SJSA1 (cell line): ENCODE measurements around the gene ATP5F1E. TPM values are rescaled to one million over a fixed set of nuclear protein-coding genes. Genes with fewer than 3 reads are reported as not detected.
A peak's percentile ranks its signal among the peaks of the same experiment; 100 is the strongest.

Experiments used
- DNase-seq, 2 experiments: peaks; one replicate each; pipeline ENCODE4 v3.0.0-alpha.2; 2015 to 2020; ENCODE audit warnings: low spot score in 2 of 2, low read depth in 1 of 2
- H3K27ac ChIP-seq: fragments of 250-450 bp; sonication (Bioruptor Pico); 2 replicates; pipeline ENCODE4 v1.5.1; 2020; ENCODE audit warnings: mild to moderate bottlenecking, moderate library complexity
- H3K27me3 ChIP-seq: fragments of 250-450 bp; sonication (Bioruptor Pico); replicated peaks from 2 replicates; pipeline ENCODE4 v1.5.1; 2020; ENCODE audit warnings: mild to moderate bottlenecking, moderate library complexity
- H3K36me3 ChIP-seq: fragments of 250-450 bp; sonication (Bioruptor Pico); 2 replicates; pipeline ENCODE4 v1.5.1; 2020; ENCODE audit warnings: mild to moderate bottlenecking
- H3K4me1 ChIP-seq: fragments of 250-450 bp; sonication (Bioruptor Pico); replicated peaks from 2 replicates; pipeline ENCODE4 v1.6.1; 2021; ENCODE audit warnings: mild to moderate bottlenecking
- H3K4me3 ChIP-seq: fragments of 250-450 bp; sonication (Bioruptor Pico); 2 replicates; pipeline ENCODE4 v1.5.1; 2020; ENCODE audit warnings: mild to moderate bottlenecking
- H3K9me3 ChIP-seq: fragments of 250-450 bp; sonication (Bioruptor Pico); replicated peaks from 2 replicates; pipeline ENCODE4 v1.5.1; 2020; ENCODE audit warnings: mild to moderate bottlenecking
- total RNA-seq: library from RNA; depleted of rRNA; stranded (reverse); fragments of >200 nt; shearing (Covaris generic); gene quantifications from 2 replicates; pipeline ENCODE4 v1.2.3, GENCODE V29; 2014

Gene ATP5F1E
- total RNA-seq, 1 experiment from 2014 or later = 47.4 TPM

DNA sequence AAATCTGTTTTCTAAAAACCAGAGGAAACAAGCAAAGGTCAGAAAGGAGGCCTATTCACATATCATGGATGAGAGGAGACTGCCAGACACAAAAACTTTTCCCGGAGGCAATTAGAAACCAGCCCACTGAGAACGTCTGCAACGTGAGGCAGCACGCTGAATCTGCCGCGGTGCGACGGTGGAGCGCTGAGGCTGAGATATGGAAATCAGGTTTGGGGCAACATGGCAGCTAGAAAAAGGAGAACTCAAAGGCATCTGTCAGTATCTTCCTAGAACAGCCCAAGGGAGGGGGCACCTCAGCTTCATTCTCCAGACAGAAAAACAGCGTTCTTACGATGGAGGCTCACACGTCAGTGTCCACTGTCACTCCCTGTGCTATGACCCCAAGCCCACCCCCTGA is 5.3 kb upstream of the ATP5F1E start:
- Histone ChIP-seq H3K4me3 (no peak overlapping the region), H3K36me3 (peaks cover 66% of the 10 kb centered on the region), H3K9me3 (no peaks in the 10 kb centered on the region), H3K27ac (no peak overlapping the region), H3K4me1 (peaks cover 19% of the 10 kb centered on the region), H3K27me3 (no peaks in the 10 kb centered on the region)
- DNase-seq = no peak

GRCh38 chr20:59035381-59035780 is 3.2 kb upstream of the ATP5F1E start:
- Histone ChIP-seq H3K36me3 (peaks cover 63% of the 10 kb centered on the region), H3K27ac (no peak overlapping the region), H3K9me3 (no peaks in the 10 kb centered on the region), H3K4me1 (peaks cover 17% of the 10 kb centered on the region), H3K27me3 (no peaks in the 10 kb centered on the region), H3K4me3 (no peak overlapping the region)
- DNase-seq = no peak

GRCh38 chr20:59033616-59034165 is 1.6 kb upstream of the ATP5F1E start:
- H3K36me3 ChIP-seq = peaks cover 67% of the 10 kb centered on the region
- H3K9me3 ChIP-seq = no peaks in the 10 kb centered on the region
- peaks cover 32% of the 10 kb centered on the region for H3K4me1 ChIP-seq
- no peak overlapping the region for H3K27ac ChIP-seq
- no peak for DNase-seq
- no peak overlapping the region for H3K4me3 ChIP-seq
- H3K27me3 ChIP-seq = no peaks in the 10 kb centered on the region

DNA sequence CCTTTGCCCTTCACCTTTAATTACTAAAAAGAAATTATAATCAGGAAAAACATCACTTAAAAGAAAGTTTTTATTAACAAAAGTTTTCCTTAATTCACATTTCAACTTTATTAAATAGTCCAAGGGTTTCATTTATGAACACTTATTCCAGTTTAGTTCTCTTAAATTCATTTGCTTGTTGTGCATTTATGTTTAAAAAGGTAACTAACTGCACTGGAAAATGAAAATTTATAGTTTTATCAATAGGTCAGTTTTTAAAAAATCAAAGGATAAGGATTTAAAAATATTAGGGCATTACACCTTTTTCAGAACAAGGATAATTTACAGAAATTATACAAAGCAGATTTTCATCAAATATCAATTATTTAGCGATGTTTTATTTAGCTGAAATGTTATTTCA is 958 bp upstream of the ATP5F1E start:
- H3K4me1 ChIP-seq = peaks cover 38% of the 10 kb centered on the region
- H3K4me3 ChIP-seq = peak overlapping the region; percentile 69
- no peaks in the 10 kb centered on the region for H3K9me3 ChIP-seq
- H3K36me3 ChIP-seq = peaks cover 71% of the 10 kb centered on the region
- H3K27me3 ChIP-seq = no peaks in the 10 kb centered on the region
- peak overlapping the region; percentile 54 for H3K27ac ChIP-seq
- DNase-seq = no peak

DNA sequence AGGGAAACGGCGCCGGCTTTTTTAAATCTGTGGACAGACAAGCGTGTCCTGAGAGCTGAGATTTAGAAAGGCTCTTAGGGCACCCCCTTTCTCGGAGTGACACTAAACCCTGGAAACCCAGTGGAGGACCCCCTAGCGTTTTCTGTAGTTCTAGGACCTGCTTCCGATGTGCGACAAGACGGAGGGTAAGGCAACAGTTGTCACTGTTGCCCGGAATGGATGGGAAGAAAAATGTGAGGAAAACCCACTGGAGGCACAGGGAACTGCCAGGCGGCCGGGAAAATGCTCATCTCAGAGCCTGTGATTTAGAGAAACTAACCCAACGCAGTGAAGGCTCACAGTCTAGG is 551 bp upstream of the ATP5F1E start:
- H3K27me3 ChIP-seq = no peaks in the 10 kb centered on the region
- no peaks in the 10 kb centered on the region for H3K9me3 ChIP-seq
- H3K27ac ChIP-seq = peak overlapping the region; percentile 54
- DNase-seq = no peak
- peaks cover 42% of the 10 kb centered on the region for H3K4me1 ChIP-seq
- H3K4me3 ChIP-seq = peak overlapping the region; percentile 69
- H3K36me3 ChIP-seq = peaks cover 71% of the 10 kb centered on the region

DNA sequence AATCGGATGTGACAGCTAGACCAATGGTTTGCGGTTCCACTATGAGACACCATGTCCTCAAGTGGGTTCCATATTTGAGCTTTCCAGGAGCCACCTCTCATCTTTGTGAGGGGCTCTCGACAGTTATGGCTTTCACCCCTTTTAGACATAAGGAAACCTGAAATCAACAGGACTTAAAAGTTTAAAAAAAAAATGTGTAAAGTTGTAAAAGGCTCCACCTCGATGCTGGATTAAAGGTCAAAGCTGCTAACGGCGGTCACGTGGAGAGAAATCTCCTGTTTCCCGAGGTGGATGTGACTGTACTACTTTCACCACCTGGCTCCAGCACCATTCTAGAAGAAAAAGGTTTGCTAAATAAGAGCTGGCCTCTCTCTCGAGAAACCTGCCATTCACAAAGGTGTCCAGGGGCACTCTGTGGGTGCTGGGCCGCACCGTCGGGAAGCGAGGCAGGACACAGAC is 542 bp downstream of the ATP5F1E start:
- Histone ChIP-seq H3K4me1 (peaks cover 42% of the 10 kb centered on the region), H3K27me3 (no peaks in the 10 kb centered on the region), H3K9me3 (no peaks in the 10 kb centered on the region), H3K4me3 (peak overlapping the region; percentile 69), H3K36me3 (peaks cover 71% of the 10 kb centered on the region), H3K27ac (peak overlapping the region; percentile 70)
- DNase-seq = peak in 1 of 2 experiments; percentile 21

- Histone ChIP-seq H3K27ac (no peak overlapping the region), H3K36me3 (peaks cover 71% of the 10 kb centered on the region)
- DNase-seq = no peak
Measured at GRCh38 chr20:59030911-59031563, 1.1 kb downstream of the ATP5F1E start.

DNA sequence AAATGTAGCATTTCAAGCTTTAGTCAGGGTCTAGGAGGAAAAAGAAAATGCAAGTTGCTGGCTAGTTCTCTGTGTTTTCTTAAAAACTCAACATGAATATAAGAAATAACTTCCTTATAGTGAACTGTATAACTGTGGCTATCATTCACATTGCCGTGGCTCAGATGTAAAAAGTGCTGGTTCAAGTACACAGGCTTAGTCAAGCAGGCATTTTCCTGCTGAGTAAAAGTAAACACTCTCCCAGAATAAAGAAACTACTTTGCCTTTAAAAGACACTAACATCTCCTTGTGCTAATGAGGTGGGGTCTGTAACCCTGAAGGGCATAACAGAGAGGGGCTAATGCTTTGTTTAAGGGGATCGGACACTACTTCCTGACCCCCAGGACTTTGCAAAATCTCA is 3.3 kb downstream of the ATP5F1E start:
- Histone ChIP-seq H3K27ac (no peak overlapping the region), H3K36me3 (peaks cover 81% of the 10 kb centered on the region), H3K4me3 (no peak overlapping the region), H3K27me3 (no peaks in the 10 kb centered on the region), H3K4me1 (peaks cover 42% of the 10 kb centered on the region), H3K9me3 (no peaks in the 10 kb centered on the region)
- no peak for DNase-seq

More at GRCh38 chr20:59030911-59031563, 1.1 kb downstream of the ATP5F1E start:
- H3K4me3 ChIP-seq = peak overlapping the region; percentile 69
- H3K27me3 ChIP-seq = no peaks in the 10 kb centered on the region
- no peaks in the 10 kb centered on the region for H3K9me3 ChIP-seq
- peaks cover 42% of the 10 kb centered on the region for H3K4me1 ChIP-seq

- H3K27ac ChIP-seq = no peak overlapping the region
- H3K4me3 ChIP-seq = no peak overlapping the region
- no peak for DNase-seq
- H3K27me3 ChIP-seq = no peaks in the 10 kb centered on the region
- no peaks in the 10 kb centered on the region for H3K9me3 ChIP-seq
- H3K4me1 ChIP-seq = peaks cover 38% of the 10 kb centered on the region
- H3K36me3 ChIP-seq = peaks cover 90% of the 10 kb centered on the region
Measured at GRCh38 chr20:59027741-59028320, 4.3 kb downstream of the ATP5F1E start.

- no peaks in the 10 kb centered on the region for H3K9me3 ChIP-seq
- no peak overlapping the region for H3K4me3 ChIP-seq
- no peak for DNase-seq
- peaks cover 95% of the 10 kb centered on the region for H3K36me3 ChIP-seq
- H3K27me3 ChIP-seq = no peaks in the 10 kb centered on the region
- H3K4me1 ChIP-seq = peaks cover 34% of the 10 kb centered on the region
- H3K27ac ChIP-seq = no peak overlapping the region
Measured at GRCh38 chr20:59026904-59027740, 5.0 kb downstream of the ATP5F1E start.

GRCh38 chr20:59025511-59025910 is 6.6 kb downstream of the ATP5F1E start:
- Histone ChIP-seq H3K27ac (no peak overlapping the region), H3K36me3 (peaks cover 86% of the 10 kb centered on the region), H3K4me1 (peaks cover 26% of the 10 kb centered on the region), H3K27me3 (no peaks in the 10 kb centered on the region), H3K9me3 (no peaks in the 10 kb centered on the region), H3K4me3 (no peak overlapping the region)
- no peak for DNase-seq

DNA sequence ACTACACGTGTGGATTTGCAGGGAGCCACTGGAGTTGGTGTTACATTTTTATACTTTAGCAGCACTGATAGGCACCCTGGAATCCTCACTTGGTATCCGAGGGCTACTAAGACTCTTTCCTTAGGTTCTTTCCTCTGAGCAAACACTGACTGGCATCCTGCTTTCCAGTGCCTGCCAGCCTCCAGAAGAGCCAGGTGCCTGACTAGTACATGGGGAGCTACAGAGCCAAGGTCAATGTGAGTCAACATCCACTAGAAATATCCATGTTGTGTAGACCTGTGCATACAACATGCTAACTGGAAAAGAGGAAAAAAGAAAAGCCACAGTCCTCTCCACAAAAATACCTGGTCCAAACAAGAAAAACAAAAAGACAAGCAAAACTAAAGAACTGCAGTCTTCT is 7.0 kb downstream of the ATP5F1E start:
- no peak for DNase-seq
- peaks cover 23% of the 10 kb centered on the region for H3K4me1 ChIP-seq
- H3K27ac ChIP-seq = no peak overlapping the region
- H3K4me3 ChIP-seq = no peak overlapping the region
- H3K36me3 ChIP-seq = peaks cover 81% of the 10 kb centered on the region
- H3K9me3 ChIP-seq = no peaks in the 10 kb centered on the region
- H3K27me3 ChIP-seq = no peaks in the 10 kb centered on the region

- DNase-seq = no peak
- H3K9me3 ChIP-seq = no peaks in the 10 kb centered on the region
- H3K27ac ChIP-seq = no peak overlapping the region
- H3K4me1 ChIP-seq = peaks cover 15% of the 10 kb centered on the region
- no peak overlapping the region for H3K4me3 ChIP-seq
- H3K27me3 ChIP-seq = no peaks in the 10 kb centered on the region
- H3K36me3 ChIP-seq = peaks cover 73% of the 10 kb centered on the region
Measured at GRCh38 chr20:59024111-59024530, 8.0 kb downstream of the ATP5F1E start.

DNA sequence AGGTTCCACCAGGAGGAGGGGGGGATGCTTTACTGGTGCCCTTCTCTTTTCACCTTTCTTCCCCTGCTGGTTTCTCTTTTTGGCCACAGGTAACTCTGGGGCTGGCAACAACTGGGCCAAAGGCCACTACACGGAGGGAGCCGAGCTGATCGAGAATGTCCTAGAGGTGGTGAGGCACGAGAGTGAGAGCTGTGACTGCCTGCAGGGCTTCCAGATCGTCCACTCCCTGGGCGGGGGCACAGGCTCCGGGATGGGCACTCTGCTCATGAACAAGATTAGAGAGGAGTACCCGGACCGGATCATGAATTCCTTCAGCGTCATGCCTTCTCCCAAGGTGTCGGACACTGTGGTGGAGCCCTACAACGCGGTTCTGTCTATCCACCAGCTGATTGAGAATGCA is 8.5 kb downstream of the ATP5F1E start:
- Histone ChIP-seq H3K27ac (no peak overlapping the region), H3K9me3 (no peaks in the 10 kb centered on the region), H3K27me3 (no peaks in the 10 kb centered on the region), H3K4me3 (no peak overlapping the region), H3K4me1 (peaks cover 10% of the 10 kb centered on the region), H3K36me3 (peaks cover 69% of the 10 kb centered on the region)
- DNase-seq = no peak
